GM21528 (cell line): Measurements from ENCODE around the gene SIGLECL1.
"Not testable (repeated sequence)": the region's sequence is repeated elsewhere in the genome, so short reads cannot be mapped to it uniquely, and the experiment has no call there.

Experiments
- ATAC-seq: cut with Tn5 transposase; IDR thresholded peaks from one replicate; pipeline ENCODE4 v1.9.1; 2021; ENCODE audit warnings: mild to moderate bottlenecking, moderate library complexity; ENCODE audit not compliant: unreplicated experiment, low FRiP score

Gene SIGLECL1

DNA sequence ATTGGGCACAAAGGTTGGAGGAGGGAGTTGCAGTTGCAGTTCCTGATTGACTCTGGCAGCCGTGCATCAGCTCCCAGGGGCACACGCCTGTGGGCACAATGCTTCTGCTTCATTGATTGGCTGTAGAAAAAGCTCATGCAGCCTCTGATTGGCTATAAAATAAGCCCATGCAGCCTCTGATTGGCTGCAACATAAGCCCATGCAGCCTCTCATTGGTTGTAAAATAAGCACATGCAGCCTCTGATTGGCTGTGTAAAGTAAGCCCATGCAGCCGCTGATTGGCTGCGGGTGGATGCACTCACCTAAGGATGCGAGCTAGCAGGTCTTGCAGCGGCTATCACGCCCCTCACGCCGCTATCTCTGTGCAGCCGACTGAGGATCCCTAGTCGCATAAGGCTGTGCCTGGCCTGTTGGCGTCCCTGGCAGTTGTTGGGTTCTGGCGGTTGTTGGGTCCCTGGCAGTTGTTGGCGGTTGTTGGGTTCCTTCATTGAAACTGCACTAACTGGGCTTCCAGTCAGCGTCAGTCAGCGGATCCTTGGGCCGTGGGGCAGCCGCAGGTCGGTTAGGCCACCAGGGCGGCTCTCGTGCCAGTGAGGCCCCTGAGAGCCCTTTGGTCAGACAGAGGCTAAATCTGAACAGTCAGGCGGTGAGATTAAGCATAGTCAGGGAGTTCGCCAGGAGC is at the start of gene SIGLECL1:
TSS of gene SIGLECL1 (plus strand) at position 295 of the 682 bp plus-strand sequence. CDS start 12,993 bp downstream, outside the sequence.
- ATAC-seq = no peak

DNA sequence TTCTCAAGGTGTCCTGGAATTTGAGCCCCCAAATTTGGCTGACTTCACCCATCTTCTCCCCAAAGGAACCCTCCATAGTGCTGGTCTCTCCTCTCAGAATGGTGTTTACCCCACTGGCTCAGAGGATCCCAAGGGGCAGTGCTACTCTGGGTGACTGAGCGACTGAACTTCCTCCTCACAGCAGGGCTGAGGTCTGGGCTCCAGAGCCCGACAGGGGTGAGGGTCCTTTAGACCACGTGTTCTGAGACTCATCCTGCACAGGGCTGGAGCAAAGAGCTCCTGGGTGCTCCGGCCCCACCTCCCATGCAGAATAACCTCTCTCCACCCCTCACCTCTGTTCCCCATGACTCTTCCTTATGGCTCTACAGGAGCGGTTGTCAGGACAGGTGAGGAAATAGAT is 49.2 kb upstream of the SIGLECL1 start:
- no peak for ATAC-seq

DNA sequence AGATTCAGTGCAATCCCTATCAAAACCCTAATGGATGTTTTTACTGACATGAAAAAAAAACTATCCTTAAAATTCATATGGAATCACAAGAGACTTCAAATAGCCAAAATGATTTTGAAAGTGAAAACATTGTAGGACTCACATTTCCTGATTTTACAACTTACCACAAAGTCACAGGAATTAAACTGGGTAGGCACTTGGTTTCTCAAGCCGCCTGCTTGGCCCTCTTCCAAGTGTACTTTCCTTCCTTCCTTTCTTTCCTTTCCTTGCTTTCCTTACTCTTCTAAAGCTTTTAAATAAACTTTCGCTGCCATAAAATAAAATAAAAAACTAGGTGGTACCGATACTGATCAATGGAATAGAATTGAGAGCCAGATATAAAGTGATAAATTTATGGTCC is 47.0 kb upstream of the SIGLECL1 start:
- no peak for ATAC-seq

DNA sequence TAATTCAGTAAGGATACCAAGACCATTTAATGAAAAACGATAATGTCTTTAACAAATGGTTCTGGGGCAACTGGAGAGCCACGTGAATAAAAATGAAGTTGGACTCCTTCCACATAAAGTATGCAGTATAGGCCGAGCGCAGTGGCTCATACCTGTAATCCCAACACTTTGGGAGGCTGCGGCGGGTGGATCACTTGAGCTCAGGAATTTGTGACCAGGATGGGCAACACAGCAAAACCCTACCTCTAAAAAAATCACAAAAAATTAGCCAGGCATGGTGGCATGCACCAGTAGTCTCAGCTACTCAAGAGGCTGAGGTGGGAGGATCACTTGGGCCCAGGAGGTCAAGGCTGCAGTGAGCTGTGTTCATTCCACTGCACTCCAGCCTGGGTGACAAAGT is 46.6 kb upstream of the SIGLECL1 start:
- no peak for ATAC-seq

DNA sequence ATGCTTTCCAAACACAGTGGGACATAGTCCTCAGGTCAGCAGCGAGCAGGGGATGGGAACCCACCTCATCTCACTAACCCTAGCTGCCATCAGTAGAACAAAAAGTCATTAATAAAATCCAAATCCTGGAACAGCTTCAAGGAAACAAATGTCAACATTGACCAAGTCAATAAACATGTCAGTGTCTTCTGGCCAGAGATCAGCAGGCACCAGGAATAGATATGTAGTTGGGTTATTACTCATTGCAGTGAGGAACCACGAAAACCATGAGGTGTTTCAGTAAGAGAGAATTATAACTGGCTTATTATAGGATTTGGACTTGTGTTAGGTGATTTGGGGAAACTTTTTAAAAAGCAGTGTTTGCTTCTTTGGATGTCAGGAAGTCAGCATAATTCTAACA is 43.1 kb upstream of the SIGLECL1 start:
- ATAC-seq = no peak

DNA sequence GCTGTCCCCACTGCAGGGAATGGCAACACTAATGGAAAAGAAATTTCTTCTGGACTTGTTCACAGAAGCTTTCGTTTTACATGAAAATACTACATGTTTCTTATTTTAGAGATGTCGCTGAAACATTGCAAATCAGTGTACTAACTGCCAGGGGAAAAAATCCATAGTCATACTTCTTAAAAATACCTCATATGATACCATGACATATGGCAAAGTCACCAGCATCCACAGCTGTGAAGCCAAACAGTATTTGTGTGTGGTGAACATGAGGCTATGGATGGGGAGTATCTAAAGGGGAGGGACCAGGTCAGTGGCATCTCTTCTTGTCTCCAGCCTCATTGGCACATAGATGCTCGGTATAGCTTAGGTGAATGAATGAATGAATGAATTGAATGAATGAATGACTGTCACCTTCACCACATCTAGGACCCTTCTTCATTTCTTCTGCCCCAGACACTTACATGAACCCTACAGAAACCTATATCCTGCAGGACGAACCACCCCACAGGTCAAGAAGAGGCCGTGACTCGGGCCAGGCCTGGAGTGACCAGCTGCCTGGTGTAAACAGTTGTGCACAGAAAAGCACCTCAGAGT is 40.6 kb upstream of the SIGLECL1 start:
- no peak for ATAC-seq

DNA sequence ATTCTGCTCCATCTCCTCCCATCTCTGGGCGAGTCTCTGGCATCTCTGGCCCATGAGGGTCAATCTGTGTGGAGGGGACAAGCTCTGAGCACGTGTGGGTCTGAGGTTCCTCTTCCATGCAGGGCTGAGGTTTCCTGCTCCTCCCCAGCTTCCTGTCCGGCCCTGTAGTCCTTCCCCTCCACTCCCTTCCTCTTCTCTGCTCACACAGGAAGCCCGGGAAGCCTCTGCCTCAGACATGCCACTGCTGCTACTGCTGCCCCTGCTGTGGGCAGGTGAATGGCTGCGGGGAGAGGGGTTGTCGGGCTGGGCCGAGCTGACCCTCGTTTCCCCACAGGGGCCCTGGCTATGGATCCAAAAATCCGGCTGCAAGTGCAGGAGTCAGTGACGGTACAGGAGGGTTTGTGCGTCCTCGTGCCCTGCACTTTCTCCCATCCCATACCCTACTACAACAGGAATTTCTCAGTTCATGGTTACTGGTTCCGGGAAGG is 40.0 kb upstream of the SIGLECL1 start:
- not testable (repeated sequence) for ATAC-seq

DNA sequence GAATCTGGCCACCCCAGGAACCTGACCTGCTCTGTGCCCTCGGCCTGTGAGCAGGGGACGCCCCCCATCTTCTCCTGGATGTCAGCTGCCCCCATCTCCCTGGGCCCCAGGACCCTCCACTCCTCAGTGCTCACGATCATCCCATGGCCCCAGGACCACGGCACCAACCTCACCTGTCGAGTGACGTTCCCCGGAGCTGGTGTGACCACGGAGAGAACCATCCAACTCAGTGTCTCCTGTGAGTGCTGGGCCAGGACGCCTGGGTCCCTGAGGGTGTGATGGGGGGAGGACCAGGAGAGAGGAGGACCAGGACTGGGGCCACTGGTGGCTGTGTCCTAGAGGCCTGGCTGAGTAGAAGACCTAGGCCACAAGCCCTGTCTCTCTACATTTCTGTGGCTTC is 39.0 kb upstream of the SIGLECL1 start:
- ATAC-seq = no peak

DNA sequence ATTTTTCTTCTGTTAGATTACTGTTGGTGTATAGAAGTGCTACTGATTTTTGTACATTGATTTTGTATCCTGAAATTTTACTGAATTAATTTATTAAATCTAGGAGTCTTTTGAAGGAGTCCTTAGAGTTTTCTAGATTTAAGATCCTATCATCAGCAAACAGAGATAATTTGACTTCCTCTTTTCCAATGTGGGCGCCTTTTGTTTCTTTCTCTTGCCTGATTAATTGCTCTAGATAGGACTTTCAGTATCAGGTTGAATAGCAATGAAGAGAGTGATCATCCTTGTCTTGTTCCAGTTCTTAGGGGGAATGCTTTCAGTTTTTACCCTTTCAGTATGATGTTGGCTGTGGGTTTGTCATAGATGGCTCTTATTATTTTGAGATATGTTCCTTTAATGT is 31.6 kb upstream of the SIGLECL1 start:
- no peak for ATAC-seq

DNA sequence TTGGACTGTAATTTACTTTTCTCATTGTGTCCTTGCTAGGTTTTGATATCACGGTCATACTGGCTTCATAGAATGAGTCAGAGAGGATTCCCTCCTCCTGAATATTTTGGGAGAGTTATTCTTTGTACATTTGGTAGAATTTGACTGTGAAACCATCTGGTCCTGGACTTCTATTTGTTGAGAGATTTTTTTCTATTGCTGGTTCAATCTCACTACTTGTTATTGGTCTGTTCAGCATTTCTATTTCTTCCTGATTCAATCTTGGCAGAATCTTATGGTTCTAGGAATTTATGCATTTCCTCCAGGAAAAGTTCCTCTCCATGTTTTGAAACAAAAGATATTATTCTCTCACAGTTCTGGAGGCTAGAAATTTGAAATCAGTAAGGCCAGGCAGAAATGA is 30.9 kb upstream of the SIGLECL1 start:
- ATAC-seq = no peak

DNA sequence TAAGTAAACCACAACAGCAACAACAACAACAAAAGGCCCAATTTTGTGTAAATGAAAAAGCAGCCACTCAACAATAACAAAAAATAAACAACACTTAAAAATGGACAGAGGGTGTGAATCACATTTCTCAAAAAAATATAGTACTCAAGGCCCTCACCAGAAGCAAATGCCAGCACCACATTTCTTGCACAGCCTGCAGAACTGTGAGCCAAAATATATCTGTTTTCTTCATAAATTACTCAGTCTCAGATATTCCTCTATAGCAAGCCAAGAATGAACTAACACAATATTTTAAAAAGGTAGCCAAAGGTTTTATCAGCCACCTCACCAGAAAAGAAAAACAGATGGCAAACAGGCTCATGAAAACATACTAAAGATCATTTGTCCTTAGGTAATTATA is 29.9 kb upstream of the SIGLECL1 start:
- ATAC-seq = no peak

DNA sequence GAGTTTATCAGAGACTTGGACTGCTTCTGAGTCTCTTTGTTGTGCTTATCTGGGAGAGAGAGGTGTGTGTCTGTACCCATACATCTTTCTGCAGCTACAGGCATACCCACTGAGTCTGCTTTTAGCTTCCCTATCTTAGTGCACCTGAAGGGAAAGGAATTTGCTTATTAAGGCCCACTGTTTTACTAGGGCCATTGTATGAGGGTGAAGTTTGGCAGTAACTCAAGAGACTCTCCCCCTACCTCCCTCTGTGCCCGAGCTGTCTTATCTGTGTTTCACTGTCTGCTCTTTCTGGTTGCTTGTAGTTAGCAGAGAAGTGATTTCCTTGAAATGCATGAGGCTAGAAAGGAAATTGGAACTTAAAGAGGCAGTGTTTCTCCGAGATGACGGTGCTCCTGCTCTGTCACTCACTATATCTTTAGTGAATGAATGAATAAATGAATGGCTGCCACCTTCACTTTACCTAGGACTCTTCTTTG is 26.7 kb upstream of the SIGLECL1 start:
- ATAC-seq = no peak

DNA sequence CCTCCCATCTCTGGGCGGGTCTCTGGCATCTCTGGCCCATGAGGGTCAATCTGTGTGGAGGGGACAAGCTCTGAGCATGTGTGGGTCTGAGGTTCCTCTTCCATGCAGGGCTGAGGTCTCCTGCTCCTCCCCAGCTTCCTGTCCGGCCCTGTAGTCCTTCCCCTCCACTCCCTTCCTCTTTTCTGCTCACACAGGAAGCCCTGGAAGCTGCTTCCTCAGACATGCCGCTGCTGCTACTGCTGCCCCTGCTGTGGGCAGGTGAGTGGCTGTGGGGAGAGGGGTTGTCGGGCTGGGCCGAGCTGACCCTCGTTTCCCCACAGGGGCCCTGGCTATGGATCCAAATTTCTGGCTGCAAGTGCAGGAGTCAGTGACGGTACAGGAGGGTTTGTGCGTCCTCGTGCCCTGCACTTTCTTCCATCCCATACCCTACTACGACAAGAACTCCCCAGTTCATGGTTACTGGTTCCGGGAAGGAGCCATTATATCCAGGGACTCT is 25.9 kb upstream of the SIGLECL1 start, which contains the start of gene CD33:
TSS of gene CD33 (plus strand) at position 183 of the 496 bp plus-strand sequence. CDS start at position 222, 39 bp downstream.
- not testable (repeated sequence) for ATAC-seq

DNA sequence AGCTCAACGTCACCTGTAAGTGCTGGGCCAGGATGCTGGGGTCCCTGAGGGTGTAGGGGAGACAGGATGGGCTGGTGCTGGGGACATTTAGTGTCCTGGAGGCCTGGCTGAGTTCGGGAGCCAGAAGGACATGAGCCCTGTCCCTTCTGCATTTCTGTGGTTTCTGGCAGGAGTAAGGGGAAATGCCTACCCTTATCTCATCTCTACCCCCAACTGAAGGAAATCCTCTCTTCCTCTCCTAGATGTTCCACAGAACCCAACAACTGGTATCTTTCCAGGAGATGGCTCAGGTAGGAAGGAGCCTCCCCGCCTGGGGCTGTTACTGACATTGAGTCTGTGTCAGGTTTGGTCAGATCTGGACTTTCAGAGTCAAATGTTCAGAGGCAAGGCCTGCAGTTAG is 24.8 kb upstream of the SIGLECL1 start:
- ATAC-seq = no peak

DNA sequence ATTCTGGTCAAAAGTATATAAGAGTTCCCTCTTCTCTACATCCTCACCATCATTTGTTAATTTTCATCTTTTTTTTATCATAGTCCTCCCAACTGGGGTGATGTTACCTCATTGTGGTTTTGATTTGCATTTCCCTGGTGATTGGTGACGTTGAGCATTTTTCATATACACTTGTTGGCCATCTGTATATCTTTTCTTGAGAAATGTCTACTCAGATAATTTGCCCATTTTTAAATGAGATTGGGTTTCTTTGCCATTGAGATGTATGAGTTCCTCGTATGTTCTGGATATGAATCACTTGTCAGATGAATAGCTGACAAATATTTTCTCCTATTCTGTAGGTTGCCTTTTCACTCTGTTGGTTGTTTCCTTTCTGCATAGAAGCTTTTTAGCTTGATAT is 23.6 kb upstream of the SIGLECL1 start:
- ATAC-seq = no peak

DNA sequence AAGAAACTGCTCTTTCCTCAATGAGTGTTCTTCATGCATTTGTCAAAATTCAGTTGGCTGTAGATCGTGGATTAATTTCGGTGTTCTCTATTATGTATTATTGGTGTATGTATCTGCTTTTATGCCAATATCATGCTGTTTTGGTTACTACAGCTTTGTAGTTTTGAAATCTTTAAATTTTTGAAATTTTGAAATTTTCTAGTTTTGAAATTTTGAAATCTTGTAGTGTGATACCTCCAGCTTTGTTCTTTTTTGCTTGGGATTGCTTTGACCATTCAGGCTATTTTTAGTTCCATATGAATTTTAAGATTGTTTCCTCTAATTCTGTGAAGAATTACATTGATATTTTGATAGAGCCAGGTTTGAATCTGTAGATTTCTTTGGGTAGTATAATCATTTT is 22.9 kb upstream of the SIGLECL1 start:
- no peak for ATAC-seq

DNA sequence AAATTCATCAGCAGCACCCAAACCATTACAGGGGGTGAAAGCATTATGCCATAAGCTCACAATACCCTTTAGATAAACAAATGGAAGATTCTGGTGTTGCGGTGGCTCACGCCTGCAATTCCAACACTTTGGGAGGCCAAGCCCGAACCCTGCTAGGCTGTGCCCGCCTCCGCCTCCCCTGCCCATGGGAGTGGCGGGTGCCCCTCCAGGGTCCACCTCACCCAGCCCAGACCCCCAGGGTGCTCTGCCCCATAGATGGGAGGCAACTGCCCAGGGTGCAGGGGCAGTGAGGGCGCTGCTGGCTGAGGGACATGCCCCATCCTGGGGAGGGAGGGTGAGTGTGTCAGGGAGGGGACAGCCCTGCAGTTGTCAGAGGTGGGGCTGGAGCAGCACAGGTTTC is 10.0 kb upstream of the SIGLECL1 start:
- no peak for ATAC-seq

DNA sequence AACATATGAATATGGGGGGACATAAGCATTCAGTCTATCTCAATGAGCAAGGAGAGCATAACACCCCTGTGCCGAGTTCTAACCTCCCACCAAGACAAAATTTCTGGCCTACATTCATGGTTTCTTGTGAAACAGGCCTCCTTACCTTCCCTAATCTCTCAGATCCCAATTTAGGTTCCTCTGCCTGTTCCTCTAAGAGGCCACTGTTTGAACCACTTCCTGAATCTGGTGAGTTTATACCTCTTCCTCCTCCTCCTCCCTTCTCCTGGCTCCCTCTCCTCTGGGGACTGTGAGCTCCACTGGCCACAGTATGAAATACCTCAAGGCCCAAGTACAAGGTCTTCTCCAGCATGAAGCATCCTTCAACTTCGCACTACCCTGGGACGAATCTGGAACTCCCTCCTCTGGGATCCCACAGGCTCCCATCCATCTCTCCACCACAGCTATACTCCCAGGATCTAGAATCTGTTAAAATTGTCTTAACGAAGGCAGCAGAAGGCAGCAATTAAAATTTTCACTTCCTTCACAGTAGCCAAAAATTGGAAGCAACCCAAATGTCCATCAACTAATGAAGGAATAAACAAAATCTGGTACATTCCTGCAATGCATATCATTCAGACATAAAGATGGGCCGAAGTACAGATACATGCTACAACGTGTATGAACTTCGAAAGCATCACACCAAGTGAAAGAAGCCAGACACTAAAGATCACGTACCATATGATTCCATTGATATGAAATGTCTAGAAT is 7.8 kb upstream of the SIGLECL1 start:
- no peak for ATAC-seq

DNA sequence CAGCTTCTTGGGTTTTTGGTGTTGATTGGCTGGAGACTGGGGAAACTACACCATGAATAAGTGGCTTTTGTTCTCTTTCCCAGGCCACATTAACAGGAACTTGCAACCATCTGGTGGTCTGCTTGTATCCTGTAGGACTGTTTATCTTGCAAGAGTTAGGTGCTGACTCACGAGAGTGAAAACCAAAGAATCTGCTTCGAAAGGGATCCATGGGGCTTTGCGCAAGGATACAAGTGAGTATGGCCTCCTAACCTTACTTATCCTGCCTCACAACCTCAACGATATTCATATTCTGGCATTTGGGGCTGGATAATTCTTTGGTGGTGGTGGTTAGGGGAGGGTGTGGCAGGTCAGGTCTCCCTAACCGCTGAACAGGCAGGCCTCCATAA is 4.7 kb upstream of the SIGLECL1 start:
- ATAC-seq = no peak

DNA sequence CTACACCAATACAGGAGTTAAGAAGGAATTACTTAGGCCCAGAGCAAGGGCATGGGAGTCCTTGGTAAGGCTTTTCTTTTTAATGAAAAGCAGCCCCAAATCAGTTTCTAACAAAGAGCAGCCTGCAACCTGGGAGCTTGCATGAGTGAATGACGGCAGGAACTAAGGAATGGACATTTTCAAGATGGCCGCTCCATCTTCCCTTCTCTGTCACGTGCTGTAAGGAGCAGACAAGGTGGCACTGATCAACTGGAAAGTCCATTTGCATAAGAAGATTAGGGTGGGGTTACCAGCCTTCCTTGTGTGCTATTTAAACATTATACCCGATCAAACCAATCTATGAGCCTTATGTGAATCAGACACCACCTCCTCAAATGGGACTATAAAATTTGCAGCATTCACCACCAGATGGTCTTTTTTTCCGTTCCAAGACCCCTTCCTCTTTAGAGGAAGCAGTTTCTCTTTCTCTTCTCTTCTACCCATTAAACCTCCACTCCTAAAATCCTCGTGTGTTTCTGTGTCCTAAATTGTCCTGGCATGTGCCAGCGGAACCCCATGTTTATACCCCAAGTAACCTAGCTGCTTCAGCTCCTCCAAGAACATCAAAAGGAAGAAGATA is 2.8 kb upstream of the SIGLECL1 start:
- no peak for ATAC-seq

DNA sequence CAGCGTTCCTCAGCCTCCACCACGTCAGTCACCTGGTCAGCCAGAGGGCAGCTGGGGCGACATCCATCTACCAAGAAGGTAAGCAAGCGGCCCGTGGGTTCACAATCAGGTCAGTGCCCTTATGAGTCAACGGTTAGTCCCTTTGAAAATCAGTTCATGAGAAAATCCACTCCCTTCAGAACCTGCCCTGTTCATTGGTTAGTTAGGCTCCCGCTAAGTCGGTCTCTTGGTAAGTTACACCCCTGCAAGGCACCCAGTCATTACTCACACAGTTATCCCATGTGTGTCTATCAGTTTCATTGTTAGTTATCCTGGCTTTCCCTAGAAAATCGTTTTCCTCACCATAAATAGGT is 564 bp downstream of the SIGLECL1 start:
- no peak for ATAC-seq
